Measurements from ENCODE around the gene NEK5. TPM values are rescaled to one million over a fixed set of nuclear protein-coding genes. Genes with fewer than 3 reads are reported as not detected.

The NEK5 gene
- total RNA-seq, 4 donors from 2014 or later, result 0.15 to 0.16 TPM; not detected in 2

GRCh38 chr13:51999510-51999911 lies 129.4 kb downstream of the NEK5 start:
- TF ChIP-seq CTCF (IDR thresholded peaks at IDR 0.05) (no peak), POLR2A (IDR thresholded peaks at IDR 0.05) (no peak)
- intact Hi-C loops (cut with DNase I; ENCODE audit: low total_unique reads), result loop anchor here (5.0 kb wide), 1 partner anchor 128 kb away; the partner anchor contains the start of gene NEK5
- DNase-seq (ENCODE audit: low spot score in 2 of 2), result no peak
- no peak overlapping the region for H3K4me3 ChIP-seq (ENCODE audit: low read depth, poor library complexity, severe bottlenecking)
- WGBS, 2 donors, result 45 to 50% methylated on average over 13 of the region's 13 CpGs

DNA sequence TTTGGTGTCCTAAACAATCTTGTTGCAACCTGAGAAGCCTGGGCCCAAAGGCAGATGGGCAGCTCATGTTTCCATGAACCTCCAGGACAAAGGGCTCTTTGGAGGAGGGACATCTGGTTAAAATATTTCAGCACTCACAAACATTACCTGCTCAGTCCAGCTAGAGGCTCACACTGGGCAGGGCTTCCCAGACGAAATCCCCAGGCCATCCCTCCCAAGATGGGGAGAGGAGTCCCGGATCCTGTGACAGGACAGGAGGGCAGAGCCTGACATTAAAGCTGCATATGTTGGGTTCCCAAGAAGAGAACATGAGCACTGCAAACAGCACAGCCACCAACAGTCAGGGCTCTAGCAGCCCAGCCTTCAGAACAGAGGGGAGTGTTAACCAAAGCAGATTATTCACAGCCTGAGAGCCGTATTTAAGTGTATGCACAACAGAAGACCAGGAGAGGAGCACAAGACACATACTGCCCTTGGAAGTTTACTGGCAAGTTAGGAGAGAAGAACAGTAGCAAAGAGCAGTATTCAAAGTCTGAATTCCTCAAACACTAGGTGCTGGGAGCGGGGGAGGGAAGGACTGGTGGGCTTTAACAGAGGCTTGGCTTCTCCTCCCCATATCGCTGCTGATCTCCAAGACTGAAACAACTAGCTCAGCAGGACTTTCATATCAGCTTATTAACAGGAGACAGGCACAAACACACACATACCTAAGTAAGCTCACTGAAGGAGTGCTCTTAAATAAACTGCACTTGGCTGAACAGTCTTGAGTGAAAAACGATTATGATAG lies 130.0 kb downstream of the NEK5 start:
- no peak for TF ChIP-seq POLR2A (IDR thresholded peaks at IDR 0.05)
- TF ChIP-seq CTCF (IDR thresholded peaks at IDR 0.05), result no peak
- WGBS, 2 donors, result 65 to 67% methylated on average over 6 of the region's 6 CpGs
- H3K4me3 ChIP-seq (ENCODE audit: low read depth, poor library complexity, severe bottlenecking), result no peak overlapping the region
- DNase-seq (ENCODE audit: low spot score in 2 of 2), result no peak
- intact Hi-C loops (cut with DNase I; ENCODE audit: low total_unique reads), result loop anchor here (5.0 kb wide), 1 partner anchor 128 kb away; the partner anchor contains the start of gene NEK5

- intact Hi-C loops (cut with DNase I; ENCODE audit: low total_unique reads), result loop anchor here (5.0 kb wide), 1 partner anchor 130 kb away; the partner anchor contains the start of gene NEK5
- no peak for DNase-seq (ENCODE audit: low spot score in 2 of 2)
- WGBS, 2 donors, result 76 to 77% methylated on average over 8 of the region's 8 CpGs
- H3K4me3 ChIP-seq (ENCODE audit: low read depth, poor library complexity, severe bottlenecking), result no peak overlapping the region
- no peak for TF ChIP-seq POLR2A (IDR thresholded peaks at IDR 0.05)
- TF ChIP-seq CTCF (IDR thresholded peaks at IDR 0.05), result no peak
Measured at GRCh38 chr13:51997641-51998330, 131.1 kb downstream of the NEK5 start.

DNA sequence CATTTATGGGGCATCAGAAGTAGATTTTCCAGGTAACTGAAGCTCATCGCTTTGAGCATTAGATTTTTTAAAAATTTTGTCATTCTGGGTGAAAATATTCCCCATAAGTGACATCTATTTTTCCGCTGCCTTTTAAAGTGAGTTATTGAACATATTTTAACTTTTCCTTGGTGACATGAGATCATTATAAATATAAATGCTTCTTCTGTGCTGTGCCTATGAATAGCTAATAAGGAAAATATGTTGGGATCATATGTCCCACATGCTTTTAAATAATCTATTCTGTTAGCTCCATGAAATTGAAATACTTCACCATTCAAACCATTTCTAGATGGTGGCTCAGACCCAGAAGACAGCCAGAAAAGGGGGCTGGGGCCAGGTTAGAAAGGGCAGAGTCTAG lies 131.7 kb downstream of the NEK5 start:
- 95 to 100% methylated on average over 2 of the region's 2 CpGs for whole genome bisulfite sequencing, 2 donors
- DNase-seq (ENCODE audit: low spot score in 2 of 2), result no peak
- H3K4me3 ChIP-seq (ENCODE audit: low read depth, poor library complexity, severe bottlenecking), result no peak overlapping the region
- intact Hi-C loops (cut with DNase I; ENCODE audit: low total_unique reads), result loop anchor here (5.0 kb wide), 1 partner anchor 130 kb away; the partner anchor contains the start of gene NEK5
- no peak for TF ChIP-seq POLR2A (IDR thresholded peaks at IDR 0.05)
- no peak for TF ChIP-seq CTCF (IDR thresholded peaks at IDR 0.05)

GRCh38 chr13:51996641-51997040 lies 132.2 kb downstream of the NEK5 start:
- TF ChIP-seq POLR2A (IDR thresholded peaks at IDR 0.05) (no peak), CTCF (IDR thresholded peaks at IDR 0.05) (no peak)
- no peak for DNase-seq (ENCODE audit: low spot score in 2 of 2)
- intact Hi-C loops (cut with DNase I; ENCODE audit: low total_unique reads), result loop anchor here (5.0 kb wide), 1 partner anchor 131 kb away; the partner anchor contains the start of gene NEK5
- WGBS, 2 donors, result 91 to 92% methylated on average over 4 of the region's 4 CpGs
- no peak overlapping the region for H3K4me3 ChIP-seq (ENCODE audit: low read depth, poor library complexity, severe bottlenecking)
